Hematopoietic multipotent progenitor cell (in vitro differentiated cells): ENCODE results near the gene VAPB. TPM values are rescaled to one million over a fixed set of nuclear protein-coding genes. Genes with fewer than 3 reads are reported as not detected.

Experiments used
- DNase-seq, 3 donors: peaks; one replicate each; pipeline ENCODE4 v3.0.0-alpha.2; 2011 to 2015; ENCODE audit warnings: low read depth in 2 of 3, low spot score in 2 of 3
- total RNA-seq: library from RNA; depleted of rRNA; stranded (reverse); fragments of >200 nt; gene quantifications from one replicate; pipeline ENCODE4 v1.2.3, GENCODE V29; 2012

VAPB gene
- total RNA-seq, 1 donor = 3.8 TPM

GRCh38 chr20:58377766-58378401, 11.1 kb upstream of the VAPB start:
- no peak for DNase-seq

DNA sequence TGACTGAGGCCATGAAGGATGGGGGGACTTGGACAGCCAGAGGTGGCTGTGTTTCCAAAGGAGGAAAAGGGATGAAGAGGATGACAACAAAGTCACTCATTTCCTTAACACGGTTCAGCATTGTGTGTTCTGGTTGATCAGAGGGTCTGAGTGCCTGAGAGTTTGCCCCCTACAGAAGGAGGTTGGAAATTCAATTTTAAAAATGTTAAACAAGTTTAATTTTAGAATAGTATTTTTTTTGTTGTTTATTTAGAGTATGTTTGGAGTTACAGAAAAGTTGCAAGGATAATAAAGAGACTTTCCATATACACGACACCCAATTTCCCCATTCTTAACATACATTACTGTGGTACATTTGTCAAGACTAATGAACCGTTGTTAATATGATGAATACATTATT, 10.3 kb upstream of the VAPB start:
- no peak for DNase-seq

DNA sequence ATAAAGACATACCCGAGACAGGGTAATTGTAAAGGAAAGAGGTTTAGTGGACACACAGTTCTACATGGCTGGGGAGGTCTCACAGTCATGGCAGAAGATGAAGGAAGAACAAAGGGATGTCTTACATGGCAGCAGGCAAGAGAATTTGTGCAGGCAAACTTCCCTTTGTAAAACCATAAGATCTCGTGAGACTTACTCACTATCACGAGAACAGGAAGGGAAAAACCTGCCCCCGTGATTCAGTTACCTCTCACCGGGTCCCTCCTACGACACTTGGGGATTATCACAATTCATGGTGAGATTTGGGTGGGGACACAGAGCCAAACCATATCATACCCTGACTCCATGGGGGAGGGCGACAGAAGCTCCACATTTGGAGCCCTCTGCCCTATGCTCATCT, 7.4 kb upstream of the VAPB start:
- no peak for DNase-seq

GRCh38 chr20:58382096-58382495, 6.9 kb upstream of the VAPB start:
- DNase-seq = no peak

DNA sequence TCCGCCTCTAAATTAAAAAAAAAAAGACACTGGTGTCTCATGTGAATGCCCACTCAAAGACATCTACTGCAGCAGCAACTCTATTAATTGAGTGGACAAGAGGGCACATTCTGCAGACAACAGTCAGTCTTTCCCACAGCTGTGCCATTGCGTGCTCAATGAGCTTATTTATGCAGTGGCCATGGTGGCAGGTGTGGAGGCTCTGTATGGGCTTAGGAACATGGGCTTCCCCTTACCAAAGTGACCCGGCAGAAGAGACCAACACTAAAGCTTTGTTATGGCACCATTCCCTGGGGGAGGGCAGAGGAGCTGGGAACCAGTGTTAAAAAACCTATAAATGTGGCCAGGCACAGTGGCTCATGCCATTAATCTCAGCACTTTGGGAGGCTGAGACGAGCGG, 4.2 kb upstream of the VAPB start:
- DNase-seq = no peak

DNA sequence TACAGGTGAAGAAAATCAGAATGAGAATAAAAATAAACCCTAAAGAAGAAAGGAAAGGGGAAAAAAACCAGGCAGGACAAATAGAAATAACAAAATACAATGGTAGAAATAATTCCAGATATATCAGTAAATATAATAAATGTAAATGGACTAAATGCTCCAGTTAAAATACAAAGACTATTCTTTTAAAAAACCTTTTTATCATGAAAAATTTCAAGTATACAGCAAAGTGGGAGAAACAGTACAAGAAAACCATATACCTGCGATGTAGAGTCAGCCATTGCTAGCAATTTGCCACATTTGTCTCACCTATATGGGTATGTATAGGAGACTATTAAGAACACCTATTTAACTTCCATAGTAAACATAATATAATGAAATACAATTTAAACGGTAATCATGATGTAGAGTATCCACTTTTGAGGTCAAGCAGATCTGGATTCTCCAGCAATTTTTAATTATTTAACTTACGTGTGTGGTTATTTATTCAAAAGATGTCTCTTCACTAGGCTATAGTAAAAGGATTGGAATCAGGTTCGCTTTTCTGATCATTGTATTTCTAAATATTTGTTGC, 914 bp upstream of the VAPB start:
- no peak for DNase-seq

DNA sequence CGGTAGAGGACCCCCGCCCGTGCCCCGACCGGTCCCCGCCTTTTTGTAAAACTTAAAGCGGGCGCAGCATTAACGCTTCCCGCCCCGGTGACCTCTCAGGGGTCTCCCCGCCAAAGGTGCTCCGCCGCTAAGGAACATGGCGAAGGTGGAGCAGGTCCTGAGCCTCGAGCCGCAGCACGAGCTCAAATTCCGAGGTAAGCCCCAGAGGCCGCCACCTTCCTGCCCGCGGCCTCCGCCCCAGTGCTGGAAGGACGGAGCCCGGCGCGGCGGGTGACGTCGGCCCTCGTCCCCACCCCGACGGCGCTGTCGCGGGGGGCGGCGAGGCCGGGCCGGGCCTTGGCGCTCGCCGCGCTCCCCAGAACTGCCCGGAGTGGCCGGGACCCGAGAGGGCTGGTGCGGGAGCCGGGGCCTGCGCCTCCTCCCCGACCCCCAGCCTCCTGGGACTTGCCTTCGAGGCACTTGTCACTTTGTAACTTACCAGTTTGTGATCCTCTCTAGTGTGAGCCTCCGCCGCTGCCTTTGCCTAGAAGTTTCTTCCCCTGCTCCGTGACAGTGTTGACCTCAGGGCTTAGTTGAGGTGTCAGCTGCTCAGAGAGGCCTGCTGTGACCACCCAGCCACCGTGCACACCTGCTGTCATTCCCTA, 417 bp downstream of the VAPB start:
- DNase-seq = peak in 2 of 3 donors; percentile 46 to 59

GRCh38 chr20:58389968-58390658, 1.1 kb downstream of the VAPB start:
- no peak for DNase-seq

DNA sequence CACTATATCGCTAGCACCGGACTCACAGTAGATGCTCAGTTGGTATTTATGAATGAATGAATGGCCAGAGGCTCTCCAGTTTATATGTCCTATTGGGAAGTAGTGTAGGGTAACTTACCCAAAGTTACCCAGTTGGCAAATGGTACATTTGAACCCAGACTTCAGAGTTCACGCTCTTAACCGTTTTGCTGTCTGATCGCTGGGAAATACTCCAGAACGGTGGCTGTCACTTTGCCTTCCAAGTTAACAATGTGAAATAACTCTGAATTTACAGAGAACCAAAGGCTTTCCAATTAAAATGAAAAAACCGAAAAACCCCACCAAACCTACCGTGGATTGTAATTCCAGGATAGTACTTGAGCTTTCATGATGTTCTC, 1.6 kb downstream of the VAPB start:
- DNase-seq = no peak

DNA sequence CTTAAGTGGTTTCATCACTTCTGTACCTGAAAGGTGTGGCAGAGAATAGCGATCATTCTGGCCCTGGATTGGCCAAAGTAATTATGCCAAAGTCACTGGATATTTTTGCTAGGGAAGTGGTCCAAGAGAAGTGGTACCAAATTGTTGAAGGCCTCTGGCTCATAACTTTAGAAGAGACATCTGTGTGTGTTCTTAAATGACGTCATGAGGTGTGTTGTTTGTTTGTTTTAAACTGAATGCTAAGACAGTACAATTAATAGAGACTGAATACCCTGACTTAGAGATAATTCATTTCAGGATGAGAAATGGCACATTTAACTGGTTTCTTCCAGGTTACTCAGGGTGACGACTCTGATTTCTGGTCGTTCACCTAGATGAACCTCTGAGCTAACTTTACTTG, 3.3 kb downstream of the VAPB start:
- no peak for DNase-seq

DNA sequence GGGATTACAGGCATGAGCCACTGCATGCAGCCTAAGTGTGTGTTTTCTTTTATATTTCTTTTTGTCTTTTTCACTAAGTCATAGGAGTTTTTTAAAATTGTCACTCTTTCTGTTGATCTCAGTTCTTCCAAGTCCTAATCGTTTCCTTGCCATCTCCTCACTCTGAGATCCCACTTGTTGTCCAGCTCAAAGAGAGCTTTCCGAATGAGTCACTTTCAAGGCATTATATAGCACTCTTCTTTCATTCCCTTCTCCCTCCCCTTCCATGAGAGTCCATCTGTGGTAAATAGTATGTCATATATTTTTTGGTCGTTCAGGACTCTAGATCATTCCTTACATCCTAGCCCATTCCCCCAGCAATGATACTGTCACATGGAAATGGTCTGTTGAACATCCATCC, 4.3 kb downstream of the VAPB start:
- DNase-seq = no peak

GRCh38 chr20:58394801-58395200, 5.8 kb downstream of the VAPB start:
- no peak for DNase-seq

- no peak for DNase-seq
Observed at GRCh38 chr20:58395604-58396003, 6.6 kb downstream of the VAPB start.

DNA sequence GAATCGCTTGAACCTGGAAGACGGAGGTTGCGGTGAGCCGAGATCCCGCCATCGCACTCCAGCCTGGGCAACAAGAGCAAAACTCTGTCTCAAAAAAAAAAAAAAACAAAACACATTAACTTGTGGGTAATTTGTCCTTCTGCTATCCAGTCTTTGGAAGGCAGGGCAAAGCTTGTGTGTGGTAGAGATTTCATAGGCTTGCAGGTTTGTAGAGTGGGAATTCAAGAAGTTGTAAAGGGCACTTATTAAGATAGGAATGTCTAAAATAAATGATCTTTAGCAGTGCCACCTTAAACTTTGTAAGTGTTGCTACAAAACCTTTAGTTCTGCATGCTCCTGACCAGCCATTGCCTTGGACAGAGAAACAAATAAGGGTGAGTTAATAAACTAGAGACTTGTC, 8.4 kb downstream of the VAPB start:
- DNase-seq = no peak

DNA sequence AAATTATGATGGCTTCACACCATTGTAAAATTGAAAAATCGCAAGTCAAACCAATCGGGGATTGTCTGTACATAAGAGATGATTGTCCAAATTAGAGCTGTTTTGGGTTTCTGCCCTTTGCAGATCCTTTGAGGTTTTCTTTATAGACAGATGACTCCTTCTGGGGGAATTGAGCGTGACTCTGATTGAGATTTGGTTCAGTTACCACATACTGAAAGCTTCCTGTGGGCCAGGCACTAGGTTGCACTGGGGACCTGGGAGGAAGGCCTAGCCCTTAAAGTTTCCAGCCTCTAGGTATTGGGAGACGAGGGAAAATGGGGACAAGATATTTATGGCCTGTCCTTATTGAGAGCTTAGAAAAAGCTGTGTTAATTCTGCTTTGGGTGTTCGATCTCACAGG, 9.2 kb downstream of the VAPB start:
- DNase-seq = no peak

GRCh38 chr20:58399926-58400325, 10.9 kb downstream of the VAPB start:
- DNase-seq = no peak

GRCh38 chr20:58401162-58401561, 12.1 kb downstream of the VAPB start:
- DNase-seq = peak in 1 of 3 donors; percentile 20

GRCh38 chr20:58402305-58402704, 13.3 kb downstream of the VAPB start:
- DNase-seq = no peak

DNA sequence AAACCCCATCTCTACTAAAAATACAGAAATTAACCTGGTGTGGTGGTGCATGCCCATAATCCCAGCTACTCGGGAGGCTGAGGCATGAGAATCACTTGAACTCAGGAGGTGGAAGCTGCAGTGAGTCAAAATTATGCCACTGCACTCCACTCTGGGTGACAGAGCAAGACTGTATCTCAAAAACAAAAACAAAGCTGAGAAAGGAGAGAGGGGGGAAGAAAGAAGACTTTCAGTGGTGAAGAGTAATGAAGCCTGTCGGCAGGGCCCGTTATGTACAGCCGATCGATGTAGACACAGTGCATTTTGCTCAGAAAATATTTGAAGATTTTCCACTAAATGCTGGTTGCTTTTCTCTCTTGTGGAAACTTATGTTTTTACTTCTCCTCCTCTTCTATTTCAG, 13.8 kb downstream of the VAPB start:
- no peak for DNase-seq

- no peak for DNase-seq
Observed at GRCh38 chr20:58403272-58403671, 14.2 kb downstream of the VAPB start.

- no peak for DNase-seq
Observed at GRCh38 chr20:58405504-58406291, 16.7 kb downstream of the VAPB start.
